HepG2 (cell line): ENCODE measurements around the gene TXNIP. TPM values are rescaled to one million over a fixed set of nuclear protein-coding genes. Genes with fewer than 3 reads are reported as not detected.

Source experiments
- ATAC-seq: fragments of 200-7000 bp; cut with Tn5 transposase; 3 replicates; pipeline ENCODE4 v1.9.1; 2020; ENCODE audit warnings: mild to moderate bottlenecking, moderate library complexity
- BruUV-seq: library from RNA; stranded (reverse); fragments of 400-500 nt; replicated peaks from 2 replicates; lab custom pipeline; 2021; lab: Mats Ljungman, UMichigan
- CTCF ChIA-PET: fragments of 300-600 bp; formaldehyde crosslinking; extraction: SDS; loops from one replicate; lab custom pipeline; 2021; ENCODE audit warnings: low total read pairs, inconsistent platforms, low intra/inter-chr PET ratio; lab: Yijun Ruan, JAX
- POLR2A ChIA-PET: fragments of 350-600 bp; sonication (Branson Sonifier 250); formaldehyde crosslinking; loops from one replicate; lab custom pipeline; 2020; ENCODE audit warnings: antibody characterized with exemption, inconsistent platforms; lab: Yijun Ruan, JAX
- DNase-seq: peaks from one replicate; pipeline ENCODE4 v3.0.0-alpha.2; 2015; ENCODE audit warnings: low spot score
- FAIRE-seq: peaks from 3 replicates; lab custom pipeline; 2011; peaks lifted over from hg19 to GRCh38; lab: Jason Lieb, UNC
- H2AFZ ChIP-seq: one replicate; pipeline ENCODE4 v1.6.1; 2011; ENCODE audit warnings: low read length, inconsistent platforms
- H3K27ac ChIP-seq: fragments of 300-600 bp; 3 replicates; pipeline ENCODE4 v1.8.0; 2011; ENCODE audit warnings: mixed run types, mild to moderate bottlenecking, mixed read lengths, low read length, inconsistent platforms; ENCODE audit not compliant: insufficient read depth; ENCODE audit errors: extremely low read length
- H3K27me3 ChIP-seq, 2 experiments: fragments of 200-600 bp in 1 of 2; 2 replicates in 1 of 2; 3 replicates in 1 of 2; pipeline versions ENCODE4 v1.6.0 to v1.8.0; 2011; ENCODE audit warnings: low read length in 2 of 2, mild to moderate bottlenecking in 2 of 2, moderate library complexity in 2 of 2, inconsistent platforms in 1 of 2; ENCODE audit not compliant: insufficient read depth in 2 of 2, control insufficient read depth in 1 of 2
- H3K36me3 ChIP-seq, 2 experiments: fragments of 200-600 bp in 1 of 2; replicated peaks in 1 of 2; 2 replicates in 1 of 2; 3 replicates in 1 of 2; pipeline versions ENCODE4 v1.5.1 to v1.8.0; 2011; ENCODE audit warnings: low read length in 2 of 2, inconsistent platforms in 1 of 2; ENCODE audit not compliant: insufficient read depth in 2 of 2, control insufficient read depth in 1 of 2
- H3K4me1 ChIP-seq: 2 replicates; pipeline ENCODE4 v1.5.1; 2012; ENCODE audit warnings: low read length, inconsistent platforms; ENCODE audit not compliant: insufficient read depth
- H3K4me2 ChIP-seq: 2 replicates; pipeline ENCODE4 v1.6.0; 2011; ENCODE audit warnings: low read depth, low read length, inconsistent platforms
- H3K4me3 ChIP-seq, 3 experiments: fragments of 200-600 bp in 1 of 3; sonication (generic), shearing (Covaris generic) in 1 of 3; replicated peaks in 1 of 3; 2 replicates each; pipeline ENCODE4 v1.5.1; 2011 to 2016; ENCODE audit warnings: low read length in 3 of 3, inconsistent platforms in 2 of 3, low read depth in 2 of 3, mild to moderate bottlenecking in 2 of 3, control low read depth in 1 of 3, mixed read lengths in 1 of 3; ENCODE audit not compliant: insufficient read depth in 1 of 3
- H3K79me2 ChIP-seq: one replicate; pipeline ENCODE4 v1.6.1; 2011; ENCODE audit warnings: low read length, inconsistent platforms; ENCODE audit not compliant: insufficient read depth
- H3K9ac ChIP-seq: 2 replicates; pipeline ENCODE4 v1.6.0; 2011; ENCODE audit warnings: mild to moderate bottlenecking, low read depth, low read length, inconsistent platforms; ENCODE audit not compliant: insufficient read depth
- H3K9me3 ChIP-seq: 2 replicates; pipeline ENCODE4 v1.5.1; 2012; ENCODE audit warnings: mild to moderate bottlenecking, low read length
- H4K20me1 ChIP-seq: 2 replicates; pipeline ENCODE4 v1.6.0; 2011; ENCODE audit warnings: inconsistent platforms, mild to moderate bottlenecking, low read length, moderate library complexity; ENCODE audit not compliant: insufficient read depth
- KIAA2018 ChIP-seq: sonication (generic); formaldehyde crosslinking; IDR thresholded peaks from 2 replicates; pipeline ENCODE4 v1.5.0; 2020; ENCODE audit warnings: mild to moderate bottlenecking, missing genetic modification reagents, borderline replicate concordance
- MED8 ChIP-seq: sonication (generic); formaldehyde crosslinking; IDR thresholded peaks from 2 replicates; pipeline ENCODE4 v1.8.1; 2023; ENCODE audit warnings: mild to moderate bottlenecking, missing genetic modification reagents; ENCODE audit not compliant: insufficient replicate concordance
- PLRG1 ChIP-seq: fragments of 450-650 bp; conservative IDR thresholded peaks from 2 replicates; pipeline ENCODE4 v1.6.1; 2016
- SSRP1 ChIP-seq: IDR thresholded peaks from 2 replicates; pipeline ENCODE4 v1.6.1; 2016; ENCODE audit warnings: control low read depth
- TARDBP ChIP-seq: sonication (generic); formaldehyde crosslinking; IDR thresholded peaks from 2 replicates; pipeline ENCODE4 v1.8.0; 2022; ENCODE audit warnings: mild to moderate bottlenecking, missing genetic modification reagents
- TP53 ChIP-seq: sonication (generic); formaldehyde crosslinking; conservative IDR thresholded peaks from 2 replicates; pipeline ENCODE4 v1.4.0; 2020; ENCODE audit warnings: missing genetic modification reagents
- ZNF629 ChIP-seq: sonication (generic); formaldehyde crosslinking; conservative IDR thresholded peaks from 2 replicates; pipeline ENCODE4 v1.5.0; 2020; ENCODE audit warnings: missing genetic modification reagents
- ZNF7 ChIP-seq: IDR thresholded peaks from 2 replicates; pipeline ENCODE4 v1.6.1; 2016; ENCODE audit warnings: missing biosample characterization, missing genetic modification reagents
- ZNF709 ChIP-seq: sonication (generic); formaldehyde crosslinking; IDR thresholded peaks from 2 replicates; pipeline ENCODE4 v1.5.0; 2020; ENCODE audit warnings: mild to moderate bottlenecking, missing genetic modification reagents
- WGBS: methylation state at CpG from one replicate; pipeline ENCODE4 v1.1.6; 2017; ENCODE audit warnings: low lambda C conversion rate; 5-methylcytosine and 5-hydroxymethylcytosine counted together
- in situ Hi-C: cut with HindIII; loops from 2 replicates; pipeline ENCODE4 v1.10.0; 2017; ENCODE audit warnings: low pct_unique_long_range_greater_than_20kb; ENCODE audit not compliant: extremely low pct_ligation_motif_present
- intact Hi-C: fragments of 100-400 bp; cut with micrococcal nuclease; formaldehyde crosslinking; loops from one replicate; pipeline ENCODE4 v1.10.0; 2022; ENCODE audit not compliant: unreplicated experiment
- polyA plus RNA-seq, 8 experiments: library from polyadenylated mRNA; depleted of rRNA in 3 of 8; stranded (reverse) in 7 of 8; unstranded in 1 of 8; fragments of >200 nt; fragmentation: Illumina TruSeq in 4 of 8; extraction: Trizol in 4 of 8; gene quantifications; 2 replicates each; pipeline versions ENCODE4 v1.2.1 to v1.2.3, GENCODE V29; 2011 to 2016; ENCODE audit warnings: low read depth in 4 of 8, missing spikeins in 1 of 8, mixed read lengths in 1 of 8; ENCODE audit not compliant: insufficient read depth in 1 of 8
- total RNA-seq, 5 experiments: library from RNA; depleted of rRNA; stranded (reverse); fragments of >200 nt; fragmentation: Illumina TruSeq; extraction: Trizol; gene quantifications; 2 replicates each; pipeline ENCODE4 v1.2.3, GENCODE V29; 2016; ENCODE audit warnings: low read depth in 1 of 5
- TF ChIP-seq, protein P1 (sequence below): sonication (generic); formaldehyde crosslinking; IDR thresholded peaks from 2 replicates; pipeline ENCODE4 v1.4.0; 2020; ENCODE audit warnings: missing genetic modification reagents
- TF ChIP-seq, protein P2 (sequence below): sonication (generic); formaldehyde crosslinking; conservative IDR thresholded peaks from 2 replicates; pipeline ENCODE4 v1.4.0; 2020; ENCODE audit warnings: missing genetic modification reagents

The TXNIP gene
- total and polyA plus RNA-seq, 2 of the 13 experiments (the other 11 are each of a cell fraction or from before 2014, with no cell fraction given) = 24.4 to 237 TPM

GRCh38 chr1:145991735-145992412 is 4.5 kb downstream of the TXNIP start:
- 65% methylated on average over 10 of the region's 10 CpGs for WGBS
- no peak overlapping the region for H3K4me3 ChIP-seq
- in situ Hi-C loops = no loop called here
- no peak overlapping the region for H3K27ac ChIP-seq
- no peak for DNase-seq
- intact Hi-C loops = no loop called here
- FAIRE-seq = no peak
- H3K4me2 ChIP-seq = peak overlapping the region; percentile 97
- peaks cover 63% of the 10 kb centered on the region for H3K4me1 ChIP-seq
- POLR2A ChIA-PET = interaction anchor here (1.2 to 2.6 kb wide), 4 partner anchors 10 to 28 kb away, joined by 4 to 11 read pairs (median 5); partner anchors contain the start of genes ANKRD34A and POLR3GL
- H3K36me3 ChIP-seq = peaks cover 2 to 22% of the 10 kb centered on the region in 2 experiments; a peak in 3 of 5 replicates
- no peak for ATAC-seq
- CTCF ChIA-PET = no interaction called here
- H3K9me3 ChIP-seq = no peaks in the 10 kb centered on the region
- H2AFZ ChIP-seq = no peak overlapping the region
- BruUV-seq = no TSS peak
- no peak overlapping the region for H3K9ac ChIP-seq
- peaks cover 30% of the 10 kb centered on the region for H3K79me2 ChIP-seq
- no peaks in the 10 kb centered on the region; a peak in 1 of 5 replicates for H3K27me3 ChIP-seq
- peaks cover 50% of the 10 kb centered on the region for H4K20me1 ChIP-seq
- TF ChIP-seq TP53 (CRISPR knock-in tag) (no peak), MED8 (CRISPR knock-in tag) (no peak), ZNF7 (CRISPR knock-in tag) (no peak), KIAA2018 (CRISPR knock-in tag) (no peak), TARDBP (CRISPR knock-in tag) (0 out of 2 replicates have a peak, but pooled peaks have one; percentile 25), SSRP1 (CRISPR knock-in tag) (peak; percentile 99; the same call in 1 of the 2 replicates), ZNF709 (CRISPR knock-in tag) (no peak), ZNF629 (CRISPR knock-in tag) (0 out of 2 replicates have a peak, but pooled peaks have one; percentile 12), PLRG1 (no peak)
- TF ChIP-seq, protein P1, sequence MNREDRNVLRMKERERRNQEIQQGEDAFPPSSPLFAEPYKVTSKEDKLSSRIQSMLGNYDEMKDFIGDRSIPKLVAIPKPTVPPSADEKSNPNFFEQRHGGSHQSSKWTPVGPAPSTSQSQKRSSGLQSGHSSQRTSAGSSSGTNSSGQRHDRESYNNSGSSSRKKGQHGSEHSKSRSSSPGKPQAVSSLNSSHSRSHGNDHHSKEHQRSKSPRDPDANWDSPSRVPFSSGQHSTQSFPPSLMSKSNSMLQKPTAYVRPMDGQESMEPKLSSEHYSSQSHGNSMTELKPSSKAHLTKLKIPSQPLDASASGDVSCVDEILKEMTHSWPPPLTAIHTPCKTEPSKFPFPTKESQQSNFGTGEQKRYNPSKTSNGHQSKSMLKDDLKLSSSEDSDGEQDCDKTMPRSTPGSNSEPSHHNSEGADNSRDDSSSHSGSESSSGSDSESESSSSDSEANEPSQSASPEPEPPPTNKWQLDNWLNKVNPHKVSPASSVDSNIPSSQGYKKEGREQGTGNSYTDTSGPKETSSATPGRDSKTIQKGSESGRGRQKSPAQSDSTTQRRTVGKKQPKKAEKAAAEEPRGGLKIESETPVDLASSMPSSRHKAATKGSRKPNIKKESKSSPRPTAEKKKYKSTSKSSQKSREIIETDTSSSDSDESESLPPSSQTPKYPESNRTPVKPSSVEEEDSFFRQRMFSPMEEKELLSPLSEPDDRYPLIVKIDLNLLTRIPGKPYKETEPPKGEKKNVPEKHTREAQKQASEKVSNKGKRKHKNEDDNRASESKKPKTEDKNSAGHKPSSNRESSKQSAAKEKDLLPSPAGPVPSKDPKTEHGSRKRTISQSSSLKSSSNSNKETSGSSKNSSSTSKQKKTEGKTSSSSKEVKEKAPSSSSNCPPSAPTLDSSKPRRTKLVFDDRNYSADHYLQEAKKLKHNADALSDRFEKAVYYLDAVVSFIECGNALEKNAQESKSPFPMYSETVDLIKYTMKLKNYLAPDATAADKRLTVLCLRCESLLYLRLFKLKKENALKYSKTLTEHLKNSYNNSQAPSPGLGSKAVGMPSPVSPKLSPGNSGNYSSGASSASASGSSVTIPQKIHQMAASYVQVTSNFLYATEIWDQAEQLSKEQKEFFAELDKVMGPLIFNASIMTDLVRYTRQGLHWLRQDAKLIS = peak; percentile 89
- TF ChIP-seq, protein P2, sequence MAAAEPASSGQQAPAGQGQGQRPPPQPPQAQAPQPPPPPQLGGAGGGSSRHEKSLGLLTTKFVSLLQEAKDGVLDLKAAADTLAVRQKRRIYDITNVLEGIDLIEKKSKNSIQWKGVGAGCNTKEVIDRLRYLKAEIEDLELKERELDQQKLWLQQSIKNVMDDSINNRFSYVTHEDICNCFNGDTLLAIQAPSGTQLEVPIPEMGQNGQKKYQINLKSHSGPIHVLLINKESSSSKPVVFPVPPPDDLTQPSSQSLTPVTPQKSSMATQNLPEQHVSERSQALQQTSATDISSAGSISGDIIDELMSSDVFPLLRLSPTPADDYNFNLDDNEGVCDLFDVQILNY = no peak
